Measurements from ENCODE around the gene KIRREL2. TPM values are rescaled to one million over a fixed set of nuclear protein-coding genes. Genes with fewer than 3 reads are reported as not detected.

Gene KIRREL2
- total RNA-seq, 1 experiment from 2014 or later, result 0.15 TPM

DNA sequence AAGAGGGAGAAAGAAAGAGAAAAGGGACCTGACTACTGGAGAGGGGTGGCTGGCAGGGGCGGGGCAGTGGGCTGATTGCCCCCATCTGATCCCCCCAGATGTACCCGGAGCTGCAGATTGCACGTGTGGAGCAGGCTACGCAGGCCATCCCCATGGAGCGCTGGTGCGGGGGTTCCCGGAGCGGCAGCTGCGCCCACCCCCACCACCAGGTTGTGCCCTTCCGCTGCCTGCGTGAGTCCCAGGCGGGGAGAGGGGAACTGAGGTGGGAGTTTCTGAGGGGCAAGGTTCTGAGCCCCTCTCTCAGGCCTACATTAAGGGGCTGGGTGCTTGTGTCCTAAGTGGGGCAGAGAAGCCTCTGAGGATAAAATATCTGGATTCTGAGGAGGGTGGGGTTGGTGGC, 14.1 kb downstream of the KIRREL2 start:
- BruUV-seq (replicated peaks), result no TSS peak
- intact Hi-C loops (cut with micrococcal nuclease; ENCODE audit: unreplicated experiment), result no loop called here

GRCh38 chr19:35871611-35872010, 14.9 kb downstream of the KIRREL2 start:
- H3K4me1 ChIP-seq (ENCODE audit: insufficient read depth, low read length, poor library complexity, severe bottlenecking), result peaks cover 11% of the 10 kb centered on the region
- H3K9me3 ChIP-seq (ENCODE audit: low read depth, low read length, poor library complexity, severe bottlenecking), result no peaks in the 10 kb centered on the region
- DNase-seq (ENCODE audit: low spot score), result no peak
- no peaks in the 10 kb centered on the region for H3K27me3 ChIP-seq (replicated peaks; ENCODE audit: insufficient read depth, low read depth, low read length, poor library complexity)
- H3K27ac ChIP-seq (ENCODE audit: low read depth, low read length, poor library complexity, severe bottlenecking), result no peak overlapping the region
- CTCF ChIA-PET, result no interaction called here
- intact Hi-C loops (cut with micrococcal nuclease; ENCODE audit: unreplicated experiment), result no loop called here
- no peak overlapping the region for H3K4me3 ChIP-seq (ENCODE audit: low read depth, low read length, poor library complexity, severe bottlenecking)
- BruUV-seq (replicated peaks), result no TSS peak
- no peaks in the 10 kb centered on the region for H3K36me3 ChIP-seq (ENCODE audit: insufficient read depth, low read length, poor library complexity, severe bottlenecking)
- no peak for TF ChIP-seq CTCF (conservative IDR thresholded peaks at IDR 0.05; ENCODE audit: low read depth, low read length)
- no peak for TF ChIP-seq EZH2 (IDR thresholded peaks at IDR 0.05; ENCODE audit: borderline replicate concordance, low read depth, low read length, poor library complexity, severe bottlenecking)
- POLR2A ChIA-PET (ENCODE audit: low non-redundant PET), result no interaction called here

More for the DNA sequence above, 14.1 kb downstream of the KIRREL2 start:
- H3K9me3 ChIP-seq (ENCODE audit: low read depth, low read length, poor library complexity, severe bottlenecking), result no peaks in the 10 kb centered on the region
- peaks cover 11% of the 10 kb centered on the region for H3K4me1 ChIP-seq (ENCODE audit: insufficient read depth, low read length, poor library complexity, severe bottlenecking)
- no peak for DNase-seq (ENCODE audit: low spot score)
- ChIA-PET POLR2A (ENCODE audit: low non-redundant PET) (no interaction called here), CTCF (no interaction called here)
- no peak overlapping the region for H3K27ac ChIP-seq (ENCODE audit: low read depth, low read length, poor library complexity, severe bottlenecking)
- H3K36me3 ChIP-seq (ENCODE audit: insufficient read depth, low read length, poor library complexity, severe bottlenecking), result no peaks in the 10 kb centered on the region
- H3K27me3 ChIP-seq (replicated peaks; ENCODE audit: insufficient read depth, low read depth, low read length, poor library complexity), result no peaks in the 10 kb centered on the region
- H3K4me3 ChIP-seq (ENCODE audit: low read depth, low read length, poor library complexity, severe bottlenecking), result no peak overlapping the region
- no peak for TF ChIP-seq CTCF (conservative IDR thresholded peaks at IDR 0.05; ENCODE audit: low read depth, low read length)
- TF ChIP-seq EZH2 (IDR thresholded peaks at IDR 0.05; ENCODE audit: borderline replicate concordance, low read depth, low read length, poor library complexity, severe bottlenecking), result no peak

DNA sequence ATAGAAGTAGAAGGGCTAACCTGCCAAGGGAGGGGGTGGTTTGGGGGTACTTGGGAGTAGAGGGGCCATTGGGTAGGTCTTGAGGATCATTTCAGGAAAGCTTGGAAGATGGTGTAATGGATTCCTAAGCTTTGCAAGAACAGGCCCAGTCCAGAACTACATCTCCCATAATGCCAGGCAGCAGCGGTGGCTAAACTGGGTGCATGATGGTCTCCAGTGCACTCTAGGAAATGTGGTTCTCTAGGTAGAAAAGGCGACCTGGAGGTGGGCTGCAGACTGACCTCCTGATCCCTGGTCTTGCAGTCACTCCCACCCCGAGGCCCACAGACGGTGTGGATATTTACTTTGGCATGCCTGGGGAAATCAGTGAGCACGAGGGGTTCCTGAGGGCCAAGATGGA, 15.5 kb downstream of the KIRREL2 start:
- DNase-seq (ENCODE audit: low spot score), result peak; percentile 28
- POLR2A ChIA-PET (ENCODE audit: low non-redundant PET), result no interaction called here
- no TSS peak for BruUV-seq (replicated peaks)
- Histone ChIP-seq H3K9me3 (ENCODE audit: low read depth, low read length, poor library complexity, severe bottlenecking) (no peaks in the 10 kb centered on the region), H3K27ac (ENCODE audit: low read depth, low read length, poor library complexity, severe bottlenecking) (no peak overlapping the region), H3K4me3 (ENCODE audit: low read depth, low read length, poor library complexity, severe bottlenecking) (no peak overlapping the region), H3K4me1 (ENCODE audit: insufficient read depth, low read length, poor library complexity, severe bottlenecking) (peaks cover 11% of the 10 kb centered on the region), H3K27me3 (replicated peaks; ENCODE audit: insufficient read depth, low read depth, low read length, poor library complexity) (no peaks in the 10 kb centered on the region), H3K36me3 (ENCODE audit: insufficient read depth, low read length, poor library complexity, severe bottlenecking) (no peaks in the 10 kb centered on the region)
- intact Hi-C loops (cut with micrococcal nuclease; ENCODE audit: unreplicated experiment), result no loop called here
- TF ChIP-seq CTCF (conservative IDR thresholded peaks at IDR 0.05; ENCODE audit: low read depth, low read length) (no peak), EZH2 (IDR thresholded peaks at IDR 0.05; ENCODE audit: borderline replicate concordance, low read depth, low read length, poor library complexity, severe bottlenecking) (no peak)
- CTCF ChIA-PET, result no interaction called here
